ENCODE measurements around the gene ANKRD30B.
"Not testable (repeated sequence)": the region's sequence is repeated elsewhere in the genome, so short reads cannot be mapped to it uniquely, and the experiment has no call there.

- not testable (repeated sequence) for TF ChIP-seq CTCF, POLR2A, POLR2AphosphoS5 (IDR thresholded peaks at IDR 0.05)
These were observed 79.1 kb downstream of the ANKRD30B start for GRCh38 chr18:14826972-14827632.
